HG03575 (cell line): ENCODE data around the gene HELZ2.
"Not testable (repeated sequence)": the region's sequence is repeated elsewhere in the genome, so short reads cannot be mapped to it uniquely, and the experiment has no call there.

Source experiments
- ATAC-seq: cut with Tn5 transposase; IDR thresholded peaks from one replicate; pipeline ENCODE4 v1.9.1; 2021; ENCODE audit not compliant: unreplicated experiment, insufficient number of reproducible peaks, low FRiP score; ENCODE audit errors: extremely low read depth

HELZ2 gene

GRCh38 chr20:63574156-63574828 is at the start of gene HELZ2:
TSS of gene HELZ2 (minus strand) at chr20:63574239. CDS start at chr20:63572385, 1,854 bp downstream.
- ATAC-seq, result no peak

DNA sequence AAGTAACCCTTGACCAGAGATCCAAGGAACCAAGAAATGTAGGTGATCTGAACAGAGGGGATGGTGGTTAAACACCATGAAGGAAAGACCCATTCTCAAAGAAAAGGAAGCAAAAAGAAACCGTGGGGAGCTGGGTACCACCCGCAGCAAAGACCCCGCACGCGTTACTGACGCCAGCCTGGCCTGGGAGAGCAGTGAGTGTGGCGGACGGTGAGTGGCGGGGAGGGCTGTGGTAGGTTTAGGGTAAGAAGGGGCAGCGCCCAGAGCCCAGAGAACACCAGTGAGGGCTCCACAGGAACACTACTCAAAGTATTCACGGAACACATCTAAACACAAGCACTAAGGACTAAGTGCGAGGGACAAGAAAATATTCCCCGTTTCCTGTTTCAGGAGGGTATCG is 48.7 kb upstream of the HELZ2 start:
- no peak for ATAC-seq

- ATAC-seq, result no peak
Observed at GRCh38 chr20:63622096-63622495, 48.1 kb upstream of the HELZ2 start.

- no peak for ATAC-seq
Observed at GRCh38 chr20:63620991-63621390, 47.0 kb upstream of the HELZ2 start.

- no peak for ATAC-seq
Observed at GRCh38 chr20:63619505-63619904, 45.5 kb upstream of the HELZ2 start.

DNA sequence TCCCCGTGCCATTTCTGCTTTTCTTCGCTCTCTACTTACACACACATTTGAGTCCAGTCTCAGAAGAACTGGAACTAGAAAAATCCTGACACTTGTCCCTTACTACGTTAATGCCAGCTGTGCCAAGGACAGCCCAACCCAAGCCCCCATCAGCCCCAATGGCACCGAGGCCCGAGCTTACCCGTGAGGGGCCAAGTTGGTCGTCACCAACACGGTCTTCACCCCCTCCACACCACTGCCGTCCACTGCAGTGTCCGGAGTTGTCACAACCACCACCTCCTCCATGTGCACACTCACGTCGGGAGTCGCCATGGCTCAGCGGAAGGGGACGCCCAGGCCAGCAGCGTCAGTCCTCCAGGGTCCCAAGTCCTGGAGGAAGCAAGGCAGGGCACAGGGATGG is 45.0 kb upstream of the HELZ2 start:
- no peak for ATAC-seq

DNA sequence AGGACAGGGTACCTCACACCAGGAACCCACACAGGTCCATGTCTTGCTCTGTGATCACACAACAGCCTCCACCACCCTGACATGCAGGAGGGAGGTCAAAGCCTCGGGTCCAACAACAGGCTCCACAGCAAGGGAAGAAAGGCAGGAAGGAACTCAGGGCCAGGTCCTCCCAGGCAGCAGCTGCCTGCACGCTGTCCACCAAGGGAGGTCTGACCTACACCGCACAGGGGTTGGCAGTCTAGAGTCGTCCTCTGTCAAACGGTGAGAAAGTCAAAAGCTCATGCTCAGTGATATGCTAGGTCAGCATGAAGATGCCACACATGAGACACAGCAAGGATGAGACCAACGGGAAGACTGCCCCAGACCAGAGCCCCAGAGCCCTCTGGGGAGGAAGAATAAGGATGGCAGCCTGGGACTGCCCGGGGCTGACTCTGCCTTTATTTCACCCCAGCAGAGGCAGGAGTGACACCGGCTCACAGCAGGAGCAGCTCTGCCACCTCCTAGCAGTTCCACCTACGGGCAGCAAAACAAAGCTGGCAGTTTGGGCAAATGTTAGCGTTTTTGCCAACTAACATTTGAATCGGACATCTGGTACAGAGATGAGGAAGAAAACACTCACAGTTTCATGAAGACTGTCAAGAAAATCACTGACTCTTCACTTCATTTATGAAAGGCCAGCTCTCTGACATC is 44.4 kb upstream of the HELZ2 start:
- ATAC-seq, result no peak

- ATAC-seq, result no peak
Observed at GRCh38 chr20:63617876-63618265, 43.8 kb upstream of the HELZ2 start.

- no peak for ATAC-seq
Observed at GRCh38 chr20:63617092-63617875, 43.2 kb upstream of the HELZ2 start.

GRCh38 chr20:63613863-63614594 is 40.0 kb upstream of the HELZ2 start:
- ATAC-seq, result not testable (repeated sequence)

GRCh38 chr20:63612276-63612931 is 38.4 kb upstream of the HELZ2 start:
- no peak for ATAC-seq

DNA sequence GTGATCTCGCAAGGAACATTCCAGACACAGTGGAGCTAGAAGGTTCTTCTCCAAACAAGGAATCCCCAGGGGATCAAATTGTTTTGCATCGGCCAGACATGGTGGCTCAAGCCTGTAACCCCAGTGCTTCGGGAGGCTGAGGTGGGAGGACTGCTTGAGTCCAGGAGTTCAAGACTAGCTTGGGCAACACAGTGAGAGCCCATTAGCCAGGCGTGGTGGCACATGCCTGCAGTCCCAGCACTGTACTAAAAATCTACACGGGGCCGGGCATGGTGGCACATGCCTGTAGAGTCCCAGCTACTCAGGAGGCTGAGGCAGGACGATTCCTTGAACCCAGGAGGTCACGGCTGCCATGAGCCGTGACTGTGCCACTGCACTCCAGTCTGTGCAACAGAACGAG is 37.6 kb upstream of the HELZ2 start:
- ATAC-seq, result no peak

DNA sequence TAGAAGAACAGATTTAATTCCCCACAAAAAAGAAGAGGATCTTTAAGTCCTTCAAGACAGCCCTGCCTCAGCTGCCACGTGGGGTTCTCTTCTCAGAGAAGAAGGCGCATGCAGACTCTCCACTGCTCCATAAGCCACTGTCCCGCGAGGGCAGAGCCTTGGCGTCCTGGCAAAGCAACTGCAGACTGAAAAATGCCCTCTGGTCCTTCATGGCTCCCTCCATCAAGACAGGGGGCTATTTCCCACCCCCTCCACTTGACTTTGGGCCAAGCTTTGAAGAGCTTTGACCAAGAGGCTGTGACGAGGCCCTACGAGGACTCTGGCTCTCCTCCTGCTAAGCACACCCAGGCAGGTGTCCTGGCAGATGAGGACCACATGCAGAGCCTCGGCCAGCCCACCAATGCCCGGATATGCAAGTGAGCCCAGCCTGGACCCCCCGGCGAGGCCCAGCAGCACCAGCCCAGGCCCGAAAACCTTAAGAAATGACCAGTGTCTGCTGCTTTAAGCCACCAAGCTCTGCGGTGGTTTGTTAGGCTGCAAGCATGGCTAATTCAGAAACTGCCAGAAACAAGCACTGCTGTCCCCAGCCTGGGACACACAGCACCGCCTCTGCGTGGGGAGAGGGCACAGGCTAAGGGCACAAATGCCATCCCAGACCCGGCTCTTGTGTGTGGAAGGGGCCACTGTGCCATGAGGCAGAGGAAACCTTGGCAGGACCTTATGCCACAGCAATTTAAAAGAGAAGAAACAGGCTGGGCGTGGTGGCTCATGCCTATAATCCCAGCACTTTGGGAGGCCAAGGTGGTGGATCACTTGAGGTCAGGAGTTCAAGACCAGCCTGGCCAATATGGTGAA is 36.8 kb upstream of the HELZ2 start:
- ATAC-seq, result no peak

GRCh38 chr20:63606686-63607085 is 32.6 kb upstream of the HELZ2 start:
- no peak for ATAC-seq

- no peak for ATAC-seq
Observed at GRCh38 chr20:63602321-63602720, 28.3 kb upstream of the HELZ2 start.

GRCh38 chr20:63601679-63602078 is 27.6 kb upstream of the HELZ2 start:
- ATAC-seq, result not testable (repeated sequence)

GRCh38 chr20:63599396-63600050 is 25.5 kb upstream of the HELZ2 start:
- no peak for ATAC-seq
